Hematopoietic multipotent progenitor cell treated with erythropoietin and hydrocortisone succinate and interleukin-3 and kit ligand, for 6 days (in vitro differentiated cells): Measurements from ENCODE around the gene TESK2.
"Not testable (repeated sequence)": the region's sequence is repeated elsewhere in the genome, so short reads cannot be mapped to it uniquely, and the experiment has no call there.

Experiments
- DNase-seq: peaks from one replicate; pipeline ENCODE4 v3.0.0-alpha.2; 2015

TESK2 gene

DNA sequence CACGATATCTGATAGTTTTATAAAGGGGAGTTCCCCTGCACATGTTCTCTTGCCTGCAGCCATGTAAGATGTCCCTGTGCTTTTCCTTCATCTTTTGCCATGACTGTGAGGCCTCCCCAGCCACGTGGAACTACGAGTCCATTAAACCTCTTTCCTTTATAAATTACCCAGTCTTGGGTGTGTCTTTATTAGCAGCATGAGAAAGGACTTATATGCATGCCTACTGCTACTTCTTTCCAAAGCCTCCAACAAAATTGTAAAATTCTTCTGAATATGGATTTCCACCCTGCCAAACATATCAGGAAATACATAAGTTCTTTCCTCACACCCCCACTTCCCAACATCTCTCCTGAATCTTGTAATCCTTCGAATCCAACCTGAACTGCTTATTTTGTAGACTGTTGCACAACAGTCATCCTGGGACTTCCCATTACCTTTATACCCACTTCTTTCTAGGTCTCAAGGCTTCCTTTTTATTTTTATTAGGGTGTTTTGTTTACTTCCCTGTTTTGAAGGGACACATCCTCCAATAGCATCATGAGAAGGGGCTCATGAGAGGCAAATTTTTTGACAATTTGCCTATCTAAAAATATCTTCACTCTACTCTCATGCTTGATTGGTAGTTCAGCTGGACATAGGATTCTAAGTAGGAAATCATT, 83.2 kb downstream of the TESK2 start:
- DNase-seq, result no peak

DNA sequence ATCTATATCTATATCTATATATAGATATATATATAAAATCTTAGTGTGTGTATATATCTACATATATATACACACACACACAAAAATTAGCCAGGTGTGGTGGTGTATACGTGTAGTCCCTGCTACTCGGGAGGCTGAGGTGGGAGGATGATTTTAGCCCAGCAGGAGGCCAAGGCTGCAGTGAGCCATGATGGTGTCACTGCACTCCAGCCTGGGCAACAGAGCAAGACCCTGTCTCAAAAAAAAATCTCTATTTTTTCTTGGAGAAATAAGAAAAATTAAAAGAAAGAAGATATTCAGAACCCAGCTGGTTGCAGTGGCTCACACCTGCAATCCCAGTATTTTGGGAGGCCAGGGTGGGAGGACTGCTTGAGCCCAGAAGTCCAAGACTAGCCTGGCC, 85.3 kb downstream of the TESK2 start:
- no peak for DNase-seq

GRCh38 chr1:45403718-45404117, 87.2 kb downstream of the TESK2 start:
- no peak for DNase-seq

DNA sequence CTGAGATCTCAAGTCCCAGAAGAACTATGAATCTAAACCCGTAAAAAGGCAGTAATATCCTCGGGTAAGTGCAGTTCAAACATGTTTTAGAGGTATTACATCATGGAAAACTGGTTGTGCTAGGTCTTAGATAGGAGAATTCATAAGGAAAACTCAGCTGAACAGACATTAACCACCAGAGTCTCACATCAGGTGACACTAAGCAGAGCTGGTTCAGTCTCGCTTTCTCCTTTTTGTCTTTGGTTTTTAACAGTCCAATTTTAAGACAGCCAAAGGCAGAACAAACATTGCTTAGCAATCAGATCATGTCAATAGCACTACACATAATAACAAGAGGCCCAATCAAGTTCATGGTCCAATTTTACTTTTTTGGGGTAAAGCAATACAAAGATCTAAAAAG, 87.7 kb downstream of the TESK2 start:
- DNase-seq, result no peak

DNA sequence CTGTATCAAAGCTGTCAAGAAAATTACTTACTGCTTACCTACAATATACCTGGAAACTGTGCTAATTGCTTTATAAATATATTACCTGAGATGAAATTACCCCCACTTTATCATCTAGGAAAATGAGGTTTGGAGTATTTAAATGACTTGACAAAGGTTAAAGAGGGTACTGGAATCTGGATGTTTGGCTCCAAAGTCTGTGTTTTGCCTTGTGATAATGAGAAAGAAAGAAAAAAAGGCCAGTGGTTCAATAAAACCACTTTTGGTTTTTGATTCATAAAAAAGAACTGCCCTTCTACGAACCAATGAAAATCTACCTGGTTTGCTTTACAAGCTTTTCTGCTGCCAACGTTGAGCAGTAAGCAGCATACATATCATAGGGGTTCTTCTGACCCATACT, 89.4 kb downstream of the TESK2 start:
- DNase-seq, result no peak

- DNase-seq, result no peak
These were observed 90.9 kb downstream of the TESK2 start for GRCh38 chr1:45400049-45400448.

DNA sequence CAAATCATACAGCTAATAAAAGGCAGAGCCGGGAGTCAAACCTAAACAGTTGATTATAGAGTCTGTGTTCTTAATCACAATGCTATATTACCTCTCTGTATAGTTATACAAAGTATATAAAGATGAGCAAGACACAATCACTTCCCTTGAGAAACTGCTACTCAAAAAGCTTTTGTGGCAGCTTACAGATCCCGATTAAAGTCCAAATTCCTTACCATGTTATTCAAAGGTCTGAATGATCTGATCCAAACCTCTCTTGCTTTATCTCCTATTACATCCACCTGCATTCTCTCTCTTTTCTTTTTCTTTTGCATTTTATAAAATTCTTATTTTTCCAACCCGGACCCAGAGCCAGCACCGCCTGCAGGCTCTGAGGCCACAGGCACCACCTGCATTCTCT, 93.7 kb downstream of the TESK2 start:
- DNase-seq, result no peak

DNA sequence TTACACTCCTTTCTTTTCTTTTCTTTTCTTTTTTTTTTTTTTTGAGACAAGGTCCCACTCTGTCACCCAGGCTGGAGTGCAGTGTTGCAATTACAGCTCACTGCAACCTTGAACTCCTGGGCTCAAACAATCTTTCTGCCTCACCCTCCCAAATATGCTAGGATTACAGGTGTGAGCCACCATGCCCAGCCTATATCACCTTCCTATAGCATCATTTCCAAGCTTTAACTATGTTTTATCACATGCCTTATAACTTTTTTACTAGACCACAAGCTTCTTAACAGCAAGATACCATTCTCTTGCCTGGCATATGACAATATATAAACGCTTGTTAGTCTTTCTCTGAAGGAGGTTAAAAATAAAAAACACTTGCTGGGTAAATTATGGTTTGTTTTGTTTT, 95.4 kb downstream of the TESK2 start:
- DNase-seq, result no peak

GRCh38 chr1:45395051-45395450, 95.9 kb downstream of the TESK2 start:
- DNase-seq, result no peak

DNA sequence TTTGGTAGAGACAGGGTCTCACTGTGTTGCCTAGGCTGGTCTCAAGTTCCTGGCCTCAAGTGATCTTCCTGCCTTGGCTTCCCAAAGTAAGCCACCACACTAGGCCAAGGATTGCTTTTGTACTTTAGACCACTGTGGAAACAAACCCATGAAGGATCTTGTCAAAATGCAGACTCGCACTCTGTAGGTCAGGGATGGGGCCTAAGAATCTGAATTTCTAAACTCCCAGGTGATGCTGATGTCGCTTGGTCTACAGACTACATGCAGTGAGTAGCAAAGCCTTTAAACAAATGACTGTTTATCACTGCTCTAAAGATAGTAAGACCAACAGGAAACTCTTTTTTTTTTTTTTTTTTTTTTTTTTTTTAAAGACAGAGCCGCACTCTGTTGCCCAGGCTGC, 96.6 kb downstream of the TESK2 start:
- DNase-seq, result no peak

GRCh38 chr1:45393718-45394302, 97.2 kb downstream of the TESK2 start:
- peak; percentile 35 for DNase-seq

- no peak for DNase-seq
These were observed 104.7 kb downstream of the TESK2 start for GRCh38 chr1:45386219-45386618.

DNA sequence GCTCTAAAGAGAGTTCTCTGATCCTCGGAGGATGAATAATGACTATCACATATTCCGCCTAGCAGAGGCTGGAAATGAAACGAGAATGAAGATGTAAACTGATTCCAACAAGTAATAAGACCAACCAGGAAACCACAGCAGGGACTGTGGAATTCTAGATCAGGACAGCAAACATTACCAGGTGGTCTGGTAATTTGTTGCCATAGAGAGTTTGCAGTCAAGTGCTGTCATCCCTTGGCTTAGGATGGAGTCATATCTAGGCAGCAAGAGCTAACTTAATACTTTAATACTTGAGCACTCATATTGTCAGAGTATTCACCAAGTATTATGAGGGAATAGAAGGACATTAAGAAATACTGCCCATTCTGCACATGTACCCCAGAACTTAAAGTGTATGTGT, 105.7 kb downstream of the TESK2 start:
- no peak for DNase-seq

DNA sequence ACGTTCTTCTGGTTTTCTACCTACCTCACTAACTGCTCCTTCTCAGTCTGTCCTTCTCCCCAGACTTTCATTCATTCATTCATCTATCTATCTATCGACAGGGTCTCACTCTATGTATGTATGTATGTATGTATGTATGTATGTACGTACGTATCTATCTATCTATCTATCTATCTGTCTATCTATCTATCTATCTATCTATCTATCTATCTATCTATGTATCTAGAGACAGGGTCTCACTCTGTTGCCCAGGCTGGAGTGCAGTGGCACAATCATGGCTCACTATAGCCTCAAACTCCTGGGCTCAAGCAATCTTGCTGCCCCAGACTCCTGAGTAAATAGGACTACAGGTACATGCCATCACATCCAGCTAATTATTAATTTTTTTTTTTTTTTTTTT, 106.8 kb downstream of the TESK2 start:
- not testable (repeated sequence) for DNase-seq

DNA sequence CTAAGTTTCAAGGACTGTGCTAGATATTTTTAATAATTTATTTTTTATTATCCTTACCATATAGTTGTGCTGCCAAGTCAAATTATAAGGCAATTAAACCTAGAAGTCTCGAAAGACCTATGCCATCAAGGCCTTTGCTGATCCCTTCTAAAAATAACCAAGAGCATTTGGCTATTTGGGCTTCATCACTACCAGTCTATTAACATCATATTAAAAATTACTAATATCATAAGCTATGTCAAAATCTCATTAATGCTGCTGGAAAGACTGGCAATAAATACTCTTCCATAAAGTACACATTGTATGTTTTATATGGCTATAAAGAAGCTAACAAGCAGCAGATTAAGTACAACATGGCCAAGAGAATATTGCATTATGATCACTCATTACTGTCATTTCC, 107.8 kb downstream of the TESK2 start:
- no peak for DNase-seq

GRCh38 chr1:45381243-45381642, 109.7 kb downstream of the TESK2 start:
- no peak for DNase-seq

DNA sequence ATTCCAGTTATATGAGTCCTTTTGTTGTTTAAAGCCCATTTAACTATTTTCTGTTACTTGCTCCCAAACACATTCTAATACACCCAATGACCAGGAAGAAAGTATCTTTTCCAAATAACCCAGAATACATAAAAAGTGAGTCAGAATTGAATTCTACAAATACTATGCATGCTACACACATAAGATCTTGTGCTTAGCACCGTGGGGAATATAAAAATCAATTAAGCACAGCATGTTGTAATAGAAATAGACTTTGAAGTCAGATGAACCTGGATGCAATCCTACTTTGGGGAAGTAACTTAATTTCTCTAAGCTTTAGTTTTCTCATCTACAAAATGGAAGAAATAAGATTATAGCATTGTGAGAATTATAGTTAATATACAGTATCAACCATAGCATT, 110.2 kb downstream of the TESK2 start:
- no peak for DNase-seq

DNA sequence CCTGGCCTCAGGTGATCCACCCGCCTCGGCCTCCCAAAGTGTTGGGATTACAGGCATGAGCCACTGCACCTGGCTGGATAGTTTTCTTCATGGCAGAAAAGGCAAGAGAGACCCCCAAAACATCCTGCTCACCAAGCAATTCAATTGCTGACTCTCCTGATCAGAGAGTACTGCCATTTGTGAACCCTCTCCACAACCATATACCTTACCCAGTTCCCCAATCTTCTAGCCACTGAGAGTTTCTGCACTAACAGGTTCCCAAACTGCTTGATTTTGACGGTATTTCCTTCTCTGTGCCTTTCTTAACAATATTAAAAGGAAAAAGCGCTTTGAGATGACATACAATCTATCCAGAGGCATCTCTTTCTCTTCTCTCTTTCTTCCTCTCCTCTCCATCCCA, 110.8 kb downstream of the TESK2 start:
- DNase-seq, result no peak

DNA sequence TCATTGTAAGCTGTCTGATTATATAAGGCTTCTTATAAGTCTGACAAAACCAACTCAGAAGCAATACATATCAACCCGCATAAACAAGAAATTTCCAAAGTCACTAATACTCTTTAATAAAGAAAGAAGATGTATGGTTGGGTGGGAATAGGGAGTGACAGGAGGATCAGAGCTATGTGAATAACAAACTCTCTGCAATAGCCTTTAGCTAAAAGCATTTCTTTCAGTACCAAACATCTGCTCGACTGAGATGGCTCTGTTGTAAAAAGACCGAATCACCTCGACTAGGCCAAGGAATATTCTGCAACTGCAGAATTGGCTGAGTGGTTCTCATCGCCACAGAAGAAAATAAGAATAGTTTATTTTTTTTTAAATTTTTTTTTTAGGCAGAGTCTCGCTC, 111.4 kb downstream of the TESK2 start:
- DNase-seq, result no peak

DNA sequence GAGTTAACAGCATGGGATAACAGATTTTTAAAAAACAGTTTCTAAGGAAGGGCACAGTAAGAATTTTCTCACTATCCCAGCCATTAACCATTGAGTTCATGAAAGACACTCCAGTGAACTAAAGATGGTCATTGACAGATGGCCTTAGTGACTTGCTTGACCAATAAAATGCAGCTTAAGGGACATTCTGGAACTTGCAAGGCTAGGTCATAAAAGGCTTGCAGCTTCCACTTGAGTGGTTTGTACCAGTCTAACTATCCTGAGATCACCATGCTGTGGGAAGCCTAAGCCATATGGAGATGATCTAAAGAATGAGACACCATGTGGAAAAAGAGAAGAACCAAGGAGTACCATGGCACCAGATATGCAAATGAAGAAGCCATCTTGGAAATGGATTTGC, 112.8 kb downstream of the TESK2 start:
- no peak for DNase-seq

DNA sequence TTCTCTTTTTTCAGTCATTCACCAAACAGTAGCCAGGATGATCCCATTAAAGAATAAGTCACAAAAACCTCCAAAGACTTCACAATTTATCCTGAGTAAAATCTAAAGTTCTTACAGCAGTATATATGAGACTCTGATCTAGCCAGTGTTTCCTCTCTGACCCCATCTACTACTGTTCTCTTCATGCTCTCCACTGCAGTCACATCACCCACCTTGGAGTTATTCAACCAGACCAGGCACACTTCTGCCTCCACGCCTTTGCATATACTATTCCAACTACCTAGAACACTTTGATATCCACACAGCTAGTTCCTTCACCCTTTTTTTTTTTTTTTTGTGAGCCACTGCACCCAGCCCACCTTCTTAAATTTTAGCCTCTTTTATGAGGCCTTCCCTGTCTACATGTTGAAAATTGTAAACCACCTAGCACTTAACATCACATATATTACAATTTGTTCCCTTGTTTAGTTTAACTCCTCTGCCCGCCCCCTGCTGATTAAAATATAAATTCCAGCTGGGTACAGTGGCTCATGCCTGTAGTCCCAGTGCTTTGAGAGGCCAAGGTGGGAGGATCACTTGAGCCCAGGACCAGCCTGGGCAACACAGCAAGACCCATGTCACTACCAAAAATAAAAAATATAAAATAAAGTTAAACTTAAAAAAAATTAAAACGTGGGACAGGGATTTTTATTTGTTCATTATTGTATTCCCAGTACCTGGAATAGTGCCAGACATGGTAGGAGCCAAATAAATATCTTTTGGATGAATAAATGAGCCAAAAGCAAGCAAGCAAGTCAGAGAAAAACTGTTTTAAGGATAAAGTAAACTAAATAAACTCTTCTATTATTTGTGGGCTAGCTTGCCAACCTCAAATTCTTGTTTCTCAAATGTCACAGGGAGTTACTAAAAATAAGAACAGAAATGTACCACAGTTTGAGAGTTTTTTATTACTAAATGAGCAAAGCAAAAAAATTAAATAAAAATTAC, 115.6 kb downstream of the TESK2 start:
- DNase-seq, result no peak

- no peak for DNase-seq
These were observed 117.4 kb downstream of the TESK2 start for GRCh38 chr1:45373573-45373972.

GRCh38 chr1:45370575-45370974, 120.4 kb downstream of the TESK2 start:
- no peak for DNase-seq

DNA sequence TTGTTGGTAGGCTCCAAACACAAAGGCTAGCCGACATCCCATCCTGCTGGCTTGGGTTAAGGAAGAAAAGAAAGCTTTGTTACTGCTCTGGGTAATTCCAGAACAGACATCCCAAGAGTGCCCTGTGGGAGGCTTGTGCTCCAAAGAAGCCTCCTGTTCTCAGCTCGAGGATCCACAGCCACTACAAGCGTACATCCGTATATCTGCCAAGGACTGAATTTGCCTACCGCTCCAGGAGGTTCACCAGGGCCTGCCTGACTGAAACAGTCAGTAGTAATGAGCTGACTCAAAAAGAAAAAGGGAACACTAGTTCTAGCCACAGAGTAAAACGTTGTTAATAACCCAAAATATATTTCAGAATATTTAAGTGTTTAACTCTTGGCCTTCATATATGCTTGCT, 125.9 kb downstream of the TESK2 start:
- DNase-seq, result no peak
